Stomach (tissue), 4 donors: ENCODE results near the gene CLDN9.

Source experiments
- CTCF ChIP-seq, 7 experiments: fragments of 450-650 bp in 4 of 7; fragments of 200-600 bp in 3 of 7; sonication (generic) in 3 of 7; IDR thresholded peaks; one replicate each; pipeline ENCODE4 v1.5.1; 2016 to 2019; ENCODE audit warnings: antibody characterized with exemption in 7 of 7, control low read depth in 2 of 7, mild to moderate bottlenecking in 1 of 7
- EP300 ChIP-seq: sonication (generic); formaldehyde crosslinking; IDR thresholded peaks from one replicate; pipeline ENCODE4 v1.6.1; 2017; ENCODE audit warnings: antibody characterized with exemption
- POLR2A ChIP-seq, 4 donors: fragments of 450-650 bp; IDR thresholded peaks; one replicate each; pipeline ENCODE4 v1.6.1; 2016; ENCODE audit warnings: antibody characterized with exemption in 4 of 4, control low read depth in 2 of 4, mild to moderate bottlenecking in 1 of 4, moderate library complexity in 1 of 4
- POLR2AphosphoS5 ChIP-seq, 3 donors: sonication (generic); formaldehyde crosslinking; IDR thresholded peaks; one replicate each; pipeline ENCODE4 v1.6.1; 2016; ENCODE audit warnings: antibody characterized with exemption in 3 of 3

- TF ChIP-seq CTCF (IDR thresholded peaks at IDR 0.05) (no peak), POLR2AphosphoS5 (IDR thresholded peaks at IDR 0.05) (no peak), POLR2A (IDR thresholded peaks at IDR 0.05) (no peak), EP300 (no peak)
These were observed 5.2 kb downstream of the CLDN9 start, which contains the start of gene CLDN6 for GRCh38 chr16:3017794-3018506.
